ENCODE results near the gene SMAD3.

- TF ChIP-seq CTCF (IDR thresholded peaks at IDR 0.05) (no peak), POLR2AphosphoS5 (IDR thresholded peaks at IDR 0.05) (no peak), POLR2A (IDR thresholded peaks at IDR 0.05) (no peak)
Measured at GRCh38 chr15:67137951-67138848, 72.8 kb downstream of the SMAD3 start.
